ENCODE measurements around the gene RPL11.

GRCh38 chr1:23682946-23683345, 8.7 kb upstream of the RPL11 start:
- TF ChIP-seq CTCF (conservative IDR thresholded peaks at IDR 0.05; ENCODE audit: low read depth, low read length): no peak
- no peak for TF ChIP-seq EZH2 (IDR thresholded peaks at IDR 0.05; ENCODE audit: borderline replicate concordance, low read depth, low read length, poor library complexity, severe bottlenecking)
